LNCAP (cell line): ENCODE data around the gene UNC13A.

ENCODE experiments used
- CTCF ChIP-seq: fragments of 450-650 bp; IDR thresholded peaks from 2 replicates; pipeline ENCODE4 v1.5.1; 2017; ENCODE audit warnings: mild to moderate bottlenecking

UNC13A gene

GRCh38 chr19:17624314-17624991, 63.7 kb downstream of the UNC13A start:
- TF ChIP-seq CTCF: no peak

- no peak for TF ChIP-seq CTCF
Observed at GRCh38 chr19:17623224-17623935, 64.8 kb downstream of the UNC13A start.

- no peak for TF ChIP-seq CTCF
Observed at GRCh38 chr19:17620696-17621095, 67.5 kb downstream of the UNC13A start.

- TF ChIP-seq CTCF: no peak
Observed at GRCh38 chr19:17618936-17619335, 69.2 kb downstream of the UNC13A start.

- no peak for TF ChIP-seq CTCF
Observed at GRCh38 chr19:17618281-17618903, 69.8 kb downstream of the UNC13A start.

- TF ChIP-seq CTCF: no peak
Observed at GRCh38 chr19:17617807-17618192, 70.4 kb downstream of the UNC13A start.

- TF ChIP-seq CTCF: no peak
Observed at GRCh38 chr19:17616961-17617806, 71.0 kb downstream of the UNC13A start.
